DOHH2 (cell line): ENCODE results near the gene CTBP1.

Experiments used
- EZH2phosphoT487 ChIP-seq: fragments of 200-600 bp; sonication (generic); IDR thresholded peaks from 2 replicates; pipeline ENCODE4 v1.6.1; 2017; ENCODE audit warnings: borderline replicate concordance, mild to moderate bottlenecking, antibody characterized with exemption, low read length, moderate library complexity, mixed read lengths
- TF ChIP-seq, protein P1 (sequence below): fragments of 200-600 bp; sonication (generic); IDR thresholded peaks from one replicate; pipeline ENCODE4 v1.5.1; 2014; ENCODE audit warnings: antibody characterized with exemption, mild to moderate bottlenecking, low read depth, low read length; ENCODE audit not compliant: poor library complexity, severe bottlenecking

DNA sequence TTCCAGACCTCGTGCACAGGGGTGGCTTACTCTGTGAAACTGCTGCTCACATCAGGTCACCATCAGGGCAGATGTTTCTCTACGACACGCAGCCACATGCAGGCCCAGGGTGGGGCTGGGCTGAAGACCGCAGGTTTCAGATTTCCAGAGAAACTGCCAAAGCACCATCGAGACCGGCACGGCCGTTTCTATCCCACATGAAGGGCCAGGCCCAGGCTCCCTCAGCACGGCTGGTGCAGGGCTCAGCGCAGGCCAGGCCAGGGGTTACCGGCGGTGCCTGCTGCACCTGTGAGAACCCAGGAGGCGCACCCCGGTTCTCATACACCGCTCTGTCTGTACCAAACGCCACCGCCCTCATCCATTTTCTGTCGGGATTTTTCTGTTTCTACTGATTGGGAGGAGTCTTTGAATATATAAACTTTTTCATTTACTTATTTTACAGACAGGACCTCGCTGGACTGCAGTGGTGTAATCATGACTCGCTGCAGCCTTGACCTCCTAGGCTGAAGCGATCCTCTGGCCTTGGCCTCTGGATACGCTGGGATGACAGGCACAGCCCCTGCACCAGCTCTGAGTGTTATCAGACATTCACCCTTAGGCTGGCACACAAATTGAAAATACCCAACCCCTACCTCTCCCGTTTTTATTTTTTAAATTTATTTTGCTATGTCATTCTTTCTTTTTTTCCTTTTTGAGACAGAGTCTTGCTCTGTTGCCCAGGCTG lies 17.1 kb downstream of the CTBP1 start:
- TF ChIP-seq, protein P1, sequence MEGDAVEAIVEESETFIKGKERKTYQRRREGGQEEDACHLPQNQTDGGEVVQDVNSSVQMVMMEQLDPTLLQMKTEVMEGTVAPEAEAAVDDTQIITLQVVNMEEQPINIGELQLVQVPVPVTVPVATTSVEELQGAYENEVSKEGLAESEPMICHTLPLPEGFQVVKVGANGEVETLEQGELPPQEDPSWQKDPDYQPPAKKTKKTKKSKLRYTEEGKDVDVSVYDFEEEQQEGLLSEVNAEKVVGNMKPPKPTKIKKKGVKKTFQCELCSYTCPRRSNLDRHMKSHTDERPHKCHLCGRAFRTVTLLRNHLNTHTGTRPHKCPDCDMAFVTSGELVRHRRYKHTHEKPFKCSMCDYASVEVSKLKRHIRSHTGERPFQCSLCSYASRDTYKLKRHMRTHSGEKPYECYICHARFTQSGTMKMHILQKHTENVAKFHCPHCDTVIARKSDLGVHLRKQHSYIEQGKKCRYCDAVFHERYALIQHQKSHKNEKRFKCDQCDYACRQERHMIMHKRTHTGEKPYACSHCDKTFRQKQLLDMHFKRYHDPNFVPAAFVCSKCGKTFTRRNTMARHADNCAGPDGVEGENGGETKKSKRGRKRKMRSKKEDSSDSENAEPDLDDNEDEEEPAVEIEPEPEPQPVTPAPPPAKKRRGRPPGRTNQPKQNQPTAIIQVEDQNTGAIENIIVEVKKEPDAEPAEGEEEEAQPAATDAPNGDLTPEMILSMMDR = no peak
- TF ChIP-seq EZH2phosphoT487 = no peak
